GM12864 (cell line): ENCODE measurements around the gene SMPDL3A.

ENCODE experiments used
- DNase-seq: peaks from one replicate; pipeline ENCODE4 v3.0.0-alpha.2; 2011; ENCODE audit warnings: low read depth
- H3K4me3 ChIP-seq: 2 replicates; pipeline ENCODE4 v1.5.1; 2011; ENCODE audit warnings: mild to moderate bottlenecking, low read depth, low read length, control low read depth
- TF ChIP-seq, protein P1 (sequence below): IDR thresholded peaks from 2 replicates; pipeline ENCODE4 v1.5.1; 2011; ENCODE audit warnings: low read depth, mild to moderate bottlenecking, moderate library complexity, low read length, control low read depth, inconsistent platforms; ENCODE audit errors: missing control alignments

Gene SMPDL3A

DNA sequence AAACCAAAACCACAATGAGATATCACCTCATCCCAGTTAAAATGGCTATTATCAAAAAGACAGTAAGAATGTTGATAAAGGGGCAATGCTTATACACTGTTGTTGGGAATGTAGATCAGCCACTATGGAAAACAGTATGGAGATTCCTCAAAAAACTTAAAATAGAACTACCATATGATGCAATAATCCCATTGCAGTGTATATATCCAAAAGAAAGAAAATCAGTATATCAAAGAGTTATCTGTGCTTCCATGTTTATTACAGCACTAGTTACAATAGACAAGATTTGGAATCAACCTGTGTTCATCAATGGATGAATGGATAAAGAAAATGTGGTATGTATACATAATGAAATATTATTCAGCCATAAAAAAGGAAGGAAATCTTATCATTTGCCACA lies 13.1 kb upstream of the SMPDL3A start:
- TF ChIP-seq, protein P1, sequence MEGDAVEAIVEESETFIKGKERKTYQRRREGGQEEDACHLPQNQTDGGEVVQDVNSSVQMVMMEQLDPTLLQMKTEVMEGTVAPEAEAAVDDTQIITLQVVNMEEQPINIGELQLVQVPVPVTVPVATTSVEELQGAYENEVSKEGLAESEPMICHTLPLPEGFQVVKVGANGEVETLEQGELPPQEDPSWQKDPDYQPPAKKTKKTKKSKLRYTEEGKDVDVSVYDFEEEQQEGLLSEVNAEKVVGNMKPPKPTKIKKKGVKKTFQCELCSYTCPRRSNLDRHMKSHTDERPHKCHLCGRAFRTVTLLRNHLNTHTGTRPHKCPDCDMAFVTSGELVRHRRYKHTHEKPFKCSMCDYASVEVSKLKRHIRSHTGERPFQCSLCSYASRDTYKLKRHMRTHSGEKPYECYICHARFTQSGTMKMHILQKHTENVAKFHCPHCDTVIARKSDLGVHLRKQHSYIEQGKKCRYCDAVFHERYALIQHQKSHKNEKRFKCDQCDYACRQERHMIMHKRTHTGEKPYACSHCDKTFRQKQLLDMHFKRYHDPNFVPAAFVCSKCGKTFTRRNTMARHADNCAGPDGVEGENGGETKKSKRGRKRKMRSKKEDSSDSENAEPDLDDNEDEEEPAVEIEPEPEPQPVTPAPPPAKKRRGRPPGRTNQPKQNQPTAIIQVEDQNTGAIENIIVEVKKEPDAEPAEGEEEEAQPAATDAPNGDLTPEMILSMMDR: no peak
- no peak overlapping the region for H3K4me3 ChIP-seq
- DNase-seq: no peak

DNA sequence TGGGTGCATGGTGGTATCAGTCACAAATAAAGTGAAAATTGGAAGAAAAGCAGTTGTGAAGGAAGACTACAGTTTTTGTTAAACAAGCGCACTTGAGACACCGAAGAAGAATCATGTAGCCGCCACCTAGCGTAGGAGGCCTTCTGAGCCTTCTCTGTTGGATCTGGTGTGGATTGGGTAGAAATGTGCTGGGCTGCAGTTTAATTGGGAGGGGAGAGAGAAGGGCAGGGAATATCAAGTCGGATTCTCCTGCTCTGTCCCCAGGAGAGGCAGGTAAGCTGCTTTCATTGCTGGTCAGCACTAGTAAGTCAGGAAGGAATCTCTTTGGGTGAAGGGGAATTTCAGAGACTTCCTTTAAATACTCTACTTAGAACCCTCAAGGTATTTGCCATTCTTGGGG lies 10.8 kb upstream of the SMPDL3A start:
- no peak for DNase-seq
- no peak overlapping the region for H3K4me3 ChIP-seq
- TF ChIP-seq, protein P1: no peak

DNA sequence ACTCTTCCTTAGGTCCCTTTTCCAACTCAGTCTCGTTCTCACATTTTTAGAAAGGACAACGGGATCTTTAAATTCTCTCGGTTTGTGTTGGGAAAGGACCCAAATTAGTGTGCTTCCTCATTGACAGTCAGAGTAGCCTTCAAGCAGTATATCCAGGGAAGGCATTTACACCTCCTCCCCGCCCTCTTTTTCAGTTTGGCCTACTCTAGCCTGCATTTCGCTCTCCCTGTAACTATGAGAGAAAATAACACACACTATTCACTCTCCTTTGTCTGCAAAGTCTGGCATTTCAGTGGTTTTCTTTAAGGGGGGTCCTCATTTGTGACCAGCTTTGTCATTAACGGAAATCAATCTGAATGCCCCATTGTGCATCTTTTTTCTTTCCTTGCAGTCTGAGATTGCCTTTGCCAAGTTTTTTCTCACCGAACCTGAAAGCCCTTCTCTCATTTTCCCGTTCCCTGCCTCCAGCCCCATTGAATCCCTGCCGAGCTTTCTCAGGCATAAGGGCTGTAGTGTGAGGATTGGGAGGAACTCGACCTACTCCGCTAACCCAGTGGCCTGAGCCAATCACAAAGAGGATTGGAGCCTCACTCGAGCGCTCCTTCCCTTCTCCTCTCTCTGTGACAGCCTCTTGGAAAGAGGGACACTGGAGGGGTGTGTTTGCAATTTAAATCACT lies 9.9 kb upstream of the SMPDL3A start:
- H3K4me3 ChIP-seq: no peak overlapping the region
- TF ChIP-seq, protein P1: no peak
- DNase-seq: no peak

DNA sequence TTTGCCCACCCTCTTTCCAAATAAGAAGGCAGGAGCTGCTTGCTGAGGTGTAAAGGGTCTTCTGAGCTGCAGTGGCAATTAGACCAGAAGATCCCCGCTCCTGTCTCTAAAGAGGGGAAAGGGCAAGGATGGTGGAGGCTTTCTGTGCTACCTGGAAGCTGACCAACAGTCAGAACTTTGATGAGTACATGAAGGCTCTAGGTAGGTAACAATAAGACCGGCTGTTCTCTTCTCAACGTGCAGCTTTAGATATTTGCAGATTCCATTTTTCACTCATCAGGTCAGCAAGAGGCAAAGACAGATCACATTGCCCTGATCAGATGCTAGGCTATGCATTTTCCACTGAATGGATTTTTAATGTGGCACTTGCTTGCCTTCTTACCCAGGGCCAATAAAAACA lies 9.4 kb upstream of the SMPDL3A start, which contains the start of gene FABP7:
Gene FABP7 (plus strand): TSS at position 50 of the 400 bp plus-strand sequence. CDS start 79 bp downstream, at position 129.
- no peak for DNase-seq
- TF ChIP-seq, protein P1: no peak
- no peak within 1 kb of the TSS for H3K4me3 ChIP-seq

DNA sequence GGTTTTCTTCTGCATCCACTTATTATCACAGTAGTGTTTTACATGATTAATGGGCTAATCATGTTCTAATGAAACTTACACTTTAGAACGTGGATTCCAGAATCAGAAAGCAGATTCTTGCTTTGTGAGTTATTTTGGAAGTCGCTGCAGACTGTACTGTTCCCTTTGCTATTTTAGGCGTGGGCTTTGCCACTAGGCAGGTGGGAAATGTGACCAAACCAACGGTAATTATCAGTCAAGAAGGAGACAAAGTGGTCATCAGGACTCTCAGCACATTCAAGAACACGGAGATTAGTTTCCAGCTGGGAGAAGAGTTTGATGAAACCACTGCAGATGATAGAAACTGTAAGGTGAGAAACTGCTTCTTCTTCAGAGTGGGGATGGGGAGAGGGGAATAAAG lies 8.9 kb upstream of the SMPDL3A start:
- TF ChIP-seq, protein P1: no peak
- DNase-seq: no peak
- no peak overlapping the region for H3K4me3 ChIP-seq

DNA sequence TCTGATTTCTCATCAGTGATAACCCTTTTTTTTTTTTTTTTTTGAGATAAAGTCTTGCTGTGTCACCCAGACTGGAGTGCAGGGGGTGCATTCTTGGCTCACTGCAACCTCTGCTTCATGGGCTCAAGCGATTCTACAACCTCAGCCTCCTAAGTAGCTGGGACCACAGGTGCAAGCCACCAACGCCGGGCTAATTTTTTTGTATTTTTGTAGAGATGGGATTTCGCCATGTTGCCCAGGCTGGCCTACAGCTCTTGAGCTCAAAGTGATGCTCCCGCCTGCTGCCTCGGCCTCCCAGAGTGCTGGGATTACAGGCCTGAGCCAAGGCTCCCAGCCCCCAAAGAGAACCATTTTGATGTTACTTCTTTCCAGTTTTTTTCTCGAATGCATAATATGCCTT lies 7.3 kb upstream of the SMPDL3A start:
- no peak overlapping the region for H3K4me3 ChIP-seq
- no peak for DNase-seq
- TF ChIP-seq, protein P1: no peak

DNA sequence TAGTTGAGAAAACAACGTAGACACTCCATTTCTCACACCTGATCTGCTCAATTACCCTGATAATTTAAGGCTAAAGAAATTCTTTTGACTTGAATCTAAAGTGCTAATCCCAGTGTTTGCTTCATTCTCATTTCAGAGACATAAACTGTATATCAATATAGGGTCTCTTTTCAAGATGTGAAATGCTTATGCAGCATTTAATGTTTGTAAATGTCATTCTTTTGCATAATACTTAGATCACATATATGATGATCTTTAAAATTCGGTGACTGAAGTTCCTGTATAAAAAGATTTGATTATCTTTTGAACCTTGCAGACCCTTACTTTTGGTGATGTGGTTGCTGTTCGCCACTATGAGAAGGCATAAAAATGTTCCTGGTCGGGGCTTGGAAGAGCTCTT lies 5.7 kb upstream of the SMPDL3A start:
- TF ChIP-seq, protein P1: no peak
- no peak overlapping the region for H3K4me3 ChIP-seq
- no peak for DNase-seq
